ENCODE results near the gene PAH. TPM values are rescaled to one million over a fixed set of nuclear protein-coding genes. Genes with fewer than 3 reads are reported as not detected.

PAH gene
- total RNA-seq, 2 experiments from 2014 or later, result not detected

- CTCF ChIA-PET, result no interaction called here
- peaks cover 5% of the 10 kb centered on the region for H3K27me3 Mint-ChIP-seq
- H3K9me3 Mint-ChIP-seq (ENCODE audit: low read depth), result no peaks in the 10 kb centered on the region
- H3K4me3 Mint-ChIP-seq, result no peak overlapping the region
- DNase-seq (no peak), ATAC-seq (no peak)
- H3K4me1 Mint-ChIP-seq, result no peaks in the 10 kb centered on the region
- no peak overlapping the region for H3K27ac Mint-ChIP-seq
- H3K36me3 Mint-ChIP-seq, result no peaks in the 10 kb centered on the region
These were observed 15.0 kb downstream of the PAH start for GRCh38 chr12:102902093-102902492.

- Mint-ChIP-seq H3K4me3 (no peak overlapping the region), H3K9me3 (ENCODE audit: low read depth) (no peaks in the 10 kb centered on the region), H3K27ac (no peak overlapping the region), H3K36me3 (no peaks in the 10 kb centered on the region), H3K4me1 (no peaks in the 10 kb centered on the region), H3K27me3 (peaks cover 4% of the 10 kb centered on the region)
- CTCF ChIA-PET, result no interaction called here
- DNase-seq (no peak), ATAC-seq (no peak)
These were observed 16.7 kb downstream of the PAH start for GRCh38 chr12:102900389-102900788.

DNA sequence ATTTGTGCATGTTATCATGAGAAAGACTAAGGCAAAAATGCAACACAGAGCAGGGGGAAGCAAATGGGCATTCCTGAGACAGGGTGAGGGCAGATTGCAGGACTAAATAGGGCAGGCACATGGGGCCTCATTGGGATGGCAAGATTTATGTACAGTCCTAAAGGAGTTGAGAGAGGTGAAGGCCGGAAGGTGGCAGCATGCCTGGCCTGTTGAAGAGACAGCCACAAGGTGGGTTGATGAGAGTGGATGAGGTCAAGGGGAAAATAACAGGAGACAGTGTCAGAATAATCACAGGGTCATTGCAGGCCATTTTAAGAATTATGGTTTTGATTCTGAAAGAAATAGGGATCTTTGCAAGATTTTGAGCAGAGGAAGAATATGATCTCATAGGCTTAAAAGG, 21.0 kb downstream of the PAH start:
- Mint-ChIP-seq H3K4me1 (no peaks in the 10 kb centered on the region), H3K4me3 (no peak overlapping the region), H3K27me3 (no peaks in the 10 kb centered on the region), H3K27ac (no peak overlapping the region), H3K9me3 (ENCODE audit: low read depth) (no peaks in the 10 kb centered on the region), H3K36me3 (no peaks in the 10 kb centered on the region)
- DNase-seq (no peak), ATAC-seq (no peak)
- CTCF ChIA-PET, result no interaction called here

GRCh38 chr12:102891756-102892155, 25.3 kb downstream of the PAH start:
- no peaks in the 10 kb centered on the region for H3K4me1 Mint-ChIP-seq
- H3K36me3 Mint-ChIP-seq, result no peaks in the 10 kb centered on the region
- ATAC-seq, result no peak
- no peak for DNase-seq
- no peak overlapping the region for H3K4me3 Mint-ChIP-seq
- CTCF ChIA-PET, result no interaction called here
- H3K9me3 Mint-ChIP-seq (ENCODE audit: low read depth), result no peaks in the 10 kb centered on the region
- no peaks in the 10 kb centered on the region for H3K27me3 Mint-ChIP-seq
- H3K27ac Mint-ChIP-seq, result no peak overlapping the region

DNA sequence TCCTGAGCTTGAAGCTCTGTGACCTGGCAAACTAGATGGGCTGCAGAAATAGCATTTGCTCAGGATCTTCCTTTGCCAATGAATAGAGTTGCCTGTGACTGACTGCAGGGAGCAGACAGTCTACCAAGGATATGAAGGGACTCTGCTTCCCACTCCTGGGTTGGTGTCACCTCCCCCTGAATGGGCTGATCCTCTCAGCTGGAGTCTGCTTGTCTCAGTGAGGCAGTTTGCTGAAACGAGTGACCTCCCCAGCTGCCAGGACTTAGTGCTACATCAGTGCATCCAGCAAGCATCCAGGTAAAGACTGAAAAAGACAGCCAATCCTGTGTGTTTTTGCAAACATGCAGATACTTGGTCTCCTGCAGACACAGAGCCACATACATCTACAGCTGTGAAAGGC, 28.5 kb downstream of the PAH start:
- no peak overlapping the region for H3K27ac Mint-ChIP-seq
- CTCF ChIA-PET, result no interaction called here
- H3K4me3 Mint-ChIP-seq, result no peak overlapping the region
- H3K4me1 Mint-ChIP-seq, result no peaks in the 10 kb centered on the region
- no peaks in the 10 kb centered on the region for H3K27me3 Mint-ChIP-seq
- no peaks in the 10 kb centered on the region for H3K36me3 Mint-ChIP-seq
- ATAC-seq (no peak), DNase-seq (no peak)
- no peaks in the 10 kb centered on the region for H3K9me3 Mint-ChIP-seq (ENCODE audit: low read depth)

DNA sequence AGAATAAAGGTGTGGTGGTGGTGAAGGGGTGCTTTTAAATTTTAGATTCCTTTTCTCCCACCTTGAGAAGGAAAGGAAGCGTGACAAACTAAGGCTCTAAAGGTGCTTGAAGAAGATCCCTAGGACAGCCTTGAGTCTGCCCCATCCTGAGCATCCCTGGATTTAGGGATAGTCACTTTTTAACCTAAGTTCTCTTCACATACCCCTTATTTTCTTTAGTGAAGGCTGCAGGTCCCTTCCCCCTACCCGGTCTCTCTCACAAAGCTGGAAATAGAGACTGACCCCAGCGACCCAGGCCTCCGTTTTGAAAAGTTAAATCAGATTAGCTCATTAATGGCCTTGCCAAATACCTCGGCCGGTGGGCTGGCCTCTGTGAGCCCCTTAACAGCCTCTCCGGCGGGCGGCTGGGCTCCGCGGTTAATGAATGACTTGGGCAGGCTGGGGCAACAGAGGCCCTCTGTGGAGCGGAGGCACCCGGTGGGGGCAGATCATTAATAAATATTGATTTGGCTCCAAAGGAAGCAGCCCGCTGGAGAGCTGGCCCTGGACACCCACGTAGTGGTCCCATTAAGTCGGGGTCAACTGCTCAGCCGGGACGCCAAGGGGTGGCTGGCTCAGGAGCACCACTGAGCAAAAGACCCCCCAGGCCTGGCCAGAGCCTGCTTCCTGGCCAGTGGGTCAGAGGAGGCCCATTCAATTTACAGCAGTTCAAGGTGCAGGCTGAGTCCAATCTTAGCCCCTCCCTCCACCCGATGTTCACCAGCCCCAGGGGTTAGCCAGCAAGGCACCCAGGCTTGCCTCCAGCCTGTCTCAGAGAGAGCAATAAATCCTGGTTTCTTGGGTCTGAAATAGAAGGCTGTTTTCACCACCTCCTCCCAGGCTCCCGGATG, 31.8 kb downstream of the PAH start:
- CTCF ChIA-PET, result no interaction called here
- Mint-ChIP-seq H3K9me3 (ENCODE audit: low read depth) (no peaks in the 10 kb centered on the region), H3K4me3 (no peak overlapping the region), H3K27me3 (peaks cover 8% of the 10 kb centered on the region), H3K36me3 (no peaks in the 10 kb centered on the region), H3K4me1 (no peaks in the 10 kb centered on the region), H3K27ac (no peak overlapping the region)
- ATAC-seq (no peak), DNase-seq (no peak)

DNA sequence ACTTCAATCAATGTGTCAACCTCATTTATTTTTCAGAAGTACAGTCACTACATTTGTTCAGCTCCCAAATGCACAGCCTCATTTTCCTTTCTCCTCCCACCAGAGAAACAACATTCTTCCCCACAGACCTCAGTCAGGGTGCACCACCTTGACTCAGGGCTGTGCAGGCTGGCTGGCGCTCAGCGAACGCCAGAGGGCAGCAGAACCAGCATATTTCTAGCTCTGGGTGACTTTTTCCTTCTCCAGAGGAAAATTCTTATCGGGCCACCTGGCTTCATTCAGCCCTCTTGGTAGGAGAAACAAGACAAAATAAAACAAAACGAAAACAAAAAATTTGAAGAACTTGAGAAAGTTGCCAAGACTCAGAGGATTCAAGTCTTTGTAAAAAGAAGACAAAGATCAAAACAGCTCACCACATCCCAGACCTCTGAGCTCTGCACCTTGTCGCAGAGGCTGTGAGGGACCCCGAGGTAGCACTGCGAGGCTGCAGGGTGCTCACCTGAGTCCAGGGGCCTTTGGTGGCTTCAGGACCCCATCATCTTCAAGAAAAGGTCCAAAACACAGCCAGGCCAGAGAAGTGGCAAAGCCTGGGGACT, 33.7 kb downstream of the PAH start:
- Mint-ChIP-seq H3K4me3 (no peak overlapping the region), H3K27me3 (peaks cover 11% of the 10 kb centered on the region), H3K9me3 (ENCODE audit: low read depth) (no peaks in the 10 kb centered on the region), H3K36me3 (no peaks in the 10 kb centered on the region), H3K4me1 (peaks cover 5% of the 10 kb centered on the region), H3K27ac (no peak overlapping the region)
- DNase-seq (peak; percentile 46), ATAC-seq (no peak)
- CTCF ChIA-PET, result interaction anchor here (0.7 to 1.9 kb wide), 9 partner anchors 10 to 672 kb away, joined by 3 to 18 read pairs (median 4); no protein-coding TSS in a partner anchor

DNA sequence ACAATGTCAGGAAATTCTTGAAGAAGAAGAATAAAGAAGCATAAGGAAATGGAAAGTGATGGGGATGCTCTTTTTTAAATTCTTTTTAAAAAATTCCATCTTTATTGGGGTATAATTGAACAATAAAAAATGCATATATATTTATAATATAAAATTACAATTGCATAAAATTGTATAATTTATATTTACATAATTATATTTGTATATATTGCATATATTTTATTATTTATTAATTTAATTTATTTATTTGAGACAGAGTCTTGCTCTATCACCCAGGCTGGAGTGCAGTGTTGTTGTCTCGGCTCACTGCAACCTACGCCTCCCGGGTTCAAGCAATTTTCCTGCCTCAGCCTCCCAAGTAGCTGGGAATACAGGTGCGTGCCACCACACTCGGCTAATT, 36.3 kb downstream of the PAH start:
- Mint-ChIP-seq H3K36me3 (no peaks in the 10 kb centered on the region), H3K9me3 (ENCODE audit: low read depth) (no peaks in the 10 kb centered on the region), H3K27me3 (peaks cover 11% of the 10 kb centered on the region), H3K27ac (no peak overlapping the region), H3K4me1 (peaks cover 5% of the 10 kb centered on the region), H3K4me3 (no peak overlapping the region)
- CTCF ChIA-PET, result no interaction called here
- DNase-seq (no peak), ATAC-seq (no peak)

- Mint-ChIP-seq H3K9me3 (ENCODE audit: low read depth) (no peaks in the 10 kb centered on the region), H3K27ac (no peak overlapping the region), H3K4me1 (peaks cover 5% of the 10 kb centered on the region), H3K27me3 (peaks cover 11% of the 10 kb centered on the region), H3K36me3 (no peaks in the 10 kb centered on the region), H3K4me3 (no peak overlapping the region)
- DNase-seq (peak; percentile 45), ATAC-seq (peak; percentile 49)
- CTCF ChIA-PET, result interaction anchor here (1.1 kb wide), 1 partner anchor 961 kb away, joined by 3 read pairs; no protein-coding TSS in a partner anchor
These were observed 37.8 kb downstream of the PAH start for GRCh38 chr12:102879144-102879763.

DNA sequence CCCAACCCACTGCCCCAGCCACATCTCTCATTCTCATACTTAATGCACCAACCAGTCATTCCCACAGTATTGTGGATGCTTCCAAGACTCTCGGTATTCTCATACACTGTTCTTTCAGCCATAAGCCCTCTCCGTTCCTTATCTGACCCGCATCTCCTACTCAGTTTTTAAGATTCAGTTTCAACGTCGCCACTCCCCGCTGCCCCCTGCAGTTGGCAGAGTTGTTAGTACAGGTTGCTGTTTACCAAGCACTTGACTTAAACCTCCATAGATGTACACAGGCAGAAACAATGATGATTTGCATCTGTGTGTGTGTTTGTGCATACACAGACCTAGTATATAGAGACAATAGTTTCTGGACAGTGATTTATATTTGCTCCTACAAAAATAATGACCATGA, 40.2 kb downstream of the PAH start:
- Mint-ChIP-seq H3K27me3 (peaks cover 6% of the 10 kb centered on the region), H3K4me1 (peaks cover 5% of the 10 kb centered on the region), H3K9me3 (ENCODE audit: low read depth) (no peaks in the 10 kb centered on the region), H3K4me3 (no peak overlapping the region), H3K36me3 (no peaks in the 10 kb centered on the region), H3K27ac (no peak overlapping the region)
- DNase-seq, result no peak
- no peak for ATAC-seq
- CTCF ChIA-PET, result no interaction called here

GRCh38 chr12:102874819-102875218, 42.2 kb downstream of the PAH start:
- ATAC-seq (no peak), DNase-seq (no peak)
- Mint-ChIP-seq H3K27me3 (no peaks in the 10 kb centered on the region), H3K27ac (no peak overlapping the region), H3K36me3 (no peaks in the 10 kb centered on the region), H3K4me3 (no peak overlapping the region), H3K4me1 (peaks cover 5% of the 10 kb centered on the region), H3K9me3 (ENCODE audit: low read depth) (no peaks in the 10 kb centered on the region)
- CTCF ChIA-PET, result no interaction called here

GRCh38 chr12:102873077-102873476, 44.0 kb downstream of the PAH start:
- H3K36me3 Mint-ChIP-seq, result no peaks in the 10 kb centered on the region
- H3K27ac Mint-ChIP-seq, result no peak overlapping the region
- H3K4me3 Mint-ChIP-seq, result no peak overlapping the region
- H3K4me1 Mint-ChIP-seq, result no peaks in the 10 kb centered on the region
- ATAC-seq (no peak), DNase-seq (no peak)
- H3K9me3 Mint-ChIP-seq (ENCODE audit: low read depth), result no peaks in the 10 kb centered on the region
- CTCF ChIA-PET, result no interaction called here
- H3K27me3 Mint-ChIP-seq, result no peaks in the 10 kb centered on the region

GRCh38 chr12:102871014-102871413, 46.0 kb downstream of the PAH start:
- no peak overlapping the region for H3K27ac Mint-ChIP-seq
- H3K9me3 Mint-ChIP-seq (ENCODE audit: low read depth), result no peaks in the 10 kb centered on the region
- DNase-seq (no peak), ATAC-seq (no peak)
- H3K27me3 Mint-ChIP-seq, result no peaks in the 10 kb centered on the region
- H3K4me1 Mint-ChIP-seq, result no peaks in the 10 kb centered on the region
- CTCF ChIA-PET, result interaction anchor here (1.1 kb wide), 1 partner anchor 22 kb away, joined by 3 read pairs; no protein-coding TSS in a partner anchor
- no peak overlapping the region for H3K4me3 Mint-ChIP-seq
- H3K36me3 Mint-ChIP-seq, result no peaks in the 10 kb centered on the region

- no peaks in the 10 kb centered on the region for H3K36me3 Mint-ChIP-seq
- H3K27ac Mint-ChIP-seq, result no peak overlapping the region
- ATAC-seq (no peak), DNase-seq (no peak)
- no peaks in the 10 kb centered on the region for H3K27me3 Mint-ChIP-seq
- no peaks in the 10 kb centered on the region for H3K9me3 Mint-ChIP-seq (ENCODE audit: low read depth)
- no peak overlapping the region for H3K4me3 Mint-ChIP-seq
- no peaks in the 10 kb centered on the region for H3K4me1 Mint-ChIP-seq
- CTCF ChIA-PET, result interaction anchor here (1.0 kb wide), 1 partner anchor 14 kb away, joined by 3 read pairs; no protein-coding TSS in a partner anchor
These were observed 47.5 kb downstream of the PAH start for GRCh38 chr12:102869571-102869970.

Data from activated CD8-positive, alpha-beta memory T cell treated with anti-CD3 and anti-CD28 coated beads, Interleukin-2, amount 10 ng/mL, durations not matched to agents 7 days and 5 days (primary cell).